ENCODE measurements around the gene LRRC41.

The LRRC41 gene

GRCh38 chr1:46268578-46268977 is 34.8 kb downstream of the LRRC41 start:
- no peak overlapping the region for H3K4me2 ChIP-seq (ENCODE audit: low read length)
- H4K8ac ChIP-seq (ENCODE audit: low read depth, low read length), result no peak overlapping the region
- H3K4me3 ChIP-seq (ENCODE audit: low read length), result no peak overlapping the region
- no peak overlapping the region for H3K18ac ChIP-seq (ENCODE audit: low read length)
- no peak overlapping the region for H4K5ac ChIP-seq (ENCODE audit: low read length)
- H3K36me3 ChIP-seq (ENCODE audit: control insufficient read depth, insufficient read depth, low read length), result peaks cover 23% of the 10 kb centered on the region
- H3K27ac ChIP-seq (ENCODE audit: low read depth, low read length), result no peak overlapping the region
- no peak overlapping the region for H2AK5ac ChIP-seq (ENCODE audit: low read length)
- no peaks in the 10 kb centered on the region for H3K27me3 ChIP-seq (ENCODE audit: insufficient read depth, low read length, poor library complexity)
- no peak for DNase-seq
- H2BK5ac ChIP-seq (ENCODE audit: low read length), result no peak overlapping the region
- no peak overlapping the region for H3K9ac ChIP-seq (ENCODE audit: low read length)
- H3K4me1 ChIP-seq (ENCODE audit: control insufficient read depth, low read depth, low read length), result no peaks in the 10 kb centered on the region
- WGBS (ENCODE audit: extremely low coverage, insufficient coverage, low lambda C conversion rate), result no CpG with 5 or more reads among the region's 1 CpG
- H3K4ac ChIP-seq (ENCODE audit: low read depth, low read length), result no peak overlapping the region
- H3K56ac ChIP-seq (ENCODE audit: low read length), result no peak overlapping the region
- no peaks in the 10 kb centered on the region for H3K79me2 ChIP-seq (ENCODE audit: control insufficient read depth, insufficient read depth, low read length)
- H2BK120ac ChIP-seq (ENCODE audit: low read depth, low read length), result no peak overlapping the region
- H3K79me1 ChIP-seq (ENCODE audit: low read length), result peaks cover 1% of the 10 kb centered on the region
- no peak overlapping the region for H3K23ac ChIP-seq (ENCODE audit: low read length)
- H2BK15ac ChIP-seq (replicated peaks; ENCODE audit: low read depth), result no peak overlapping the region

GRCh38 chr1:46263146-46263545 is 40.3 kb downstream of the LRRC41 start:
- Histone ChIP-seq H3K23ac (ENCODE audit: low read length) (no peak overlapping the region), H3K4ac (ENCODE audit: low read depth, low read length) (no peak overlapping the region), H3K79me1 (ENCODE audit: low read length) (peaks cover 3% of the 10 kb centered on the region), H3K18ac (ENCODE audit: low read length) (no peak overlapping the region), H2AK5ac (ENCODE audit: low read length) (no peak overlapping the region), H3K79me2 (ENCODE audit: control insufficient read depth, insufficient read depth, low read length) (no peaks in the 10 kb centered on the region), H3K27me3 (ENCODE audit: insufficient read depth, low read length, poor library complexity) (no peaks in the 10 kb centered on the region), H4K8ac (ENCODE audit: low read depth, low read length) (no peak overlapping the region), H3K36me3 (ENCODE audit: control insufficient read depth, insufficient read depth, low read length) (peaks cover 27% of the 10 kb centered on the region), H2BK120ac (ENCODE audit: low read depth, low read length) (no peak overlapping the region), H3K4me2 (ENCODE audit: low read length) (no peak overlapping the region), H3K4me1 (ENCODE audit: control insufficient read depth, low read depth, low read length) (no peaks in the 10 kb centered on the region), H4K5ac (ENCODE audit: low read length) (no peak overlapping the region), H3K4me3 (ENCODE audit: low read length) (no peak overlapping the region), H2BK5ac (ENCODE audit: low read length) (no peak overlapping the region), H2BK15ac (replicated peaks; ENCODE audit: low read depth) (no peak overlapping the region), H3K56ac (ENCODE audit: low read length) (no peak overlapping the region), H3K9ac (ENCODE audit: low read length) (no peak overlapping the region), H3K27ac (ENCODE audit: low read depth, low read length) (peak overlapping the region; percentile 77)
- DNase-seq, result peak; percentile 80
- WGBS (ENCODE audit: extremely low coverage, insufficient coverage, low lambda C conversion rate), result no CpG with 5 or more reads among the region's 2 CpGs

GRCh38 chr1:46262508-46262907 is 40.9 kb downstream of the LRRC41 start:
- Histone ChIP-seq H3K27ac (ENCODE audit: low read depth, low read length) (peak overlapping the region; percentile 77), H4K5ac (ENCODE audit: low read length) (no peak overlapping the region), H3K9ac (ENCODE audit: low read length) (no peak overlapping the region), H3K79me2 (ENCODE audit: control insufficient read depth, insufficient read depth, low read length) (no peaks in the 10 kb centered on the region), H4K8ac (ENCODE audit: low read depth, low read length) (no peak overlapping the region), H2BK120ac (ENCODE audit: low read depth, low read length) (no peak overlapping the region), H3K79me1 (ENCODE audit: low read length) (peaks cover 3% of the 10 kb centered on the region), H3K56ac (ENCODE audit: low read length) (no peak overlapping the region), H3K4me3 (ENCODE audit: low read length) (no peak overlapping the region), H2BK5ac (ENCODE audit: low read length) (no peak overlapping the region), H3K27me3 (ENCODE audit: insufficient read depth, low read length, poor library complexity) (no peaks in the 10 kb centered on the region), H2BK15ac (replicated peaks; ENCODE audit: low read depth) (no peak overlapping the region), H3K23ac (ENCODE audit: low read length) (no peak overlapping the region), H3K36me3 (ENCODE audit: control insufficient read depth, insufficient read depth, low read length) (peaks cover 25% of the 10 kb centered on the region), H3K4me1 (ENCODE audit: control insufficient read depth, low read depth, low read length) (no peaks in the 10 kb centered on the region), H3K4me2 (ENCODE audit: low read length) (no peak overlapping the region), H3K18ac (ENCODE audit: low read length) (no peak overlapping the region), H2AK5ac (ENCODE audit: low read length) (no peak overlapping the region), H3K4ac (ENCODE audit: low read depth, low read length) (no peak overlapping the region)
- no CpG with 5 or more reads among the region's 1 CpG for WGBS (ENCODE audit: extremely low coverage, insufficient coverage, low lambda C conversion rate)
- DNase-seq, result peak; percentile 62

- H2BK120ac ChIP-seq (ENCODE audit: low read depth, low read length), result no peak overlapping the region
- H3K79me2 ChIP-seq (ENCODE audit: control insufficient read depth, insufficient read depth, low read length), result peaks cover 2% of the 10 kb centered on the region
- DNase-seq, result no peak
- no CpG with 5 or more reads among the region's 2 CpGs for WGBS (ENCODE audit: extremely low coverage, insufficient coverage, low lambda C conversion rate)
- H2AK5ac ChIP-seq (ENCODE audit: low read length), result no peak overlapping the region
- no peak overlapping the region for H3K23ac ChIP-seq (ENCODE audit: low read length)
- H3K9ac ChIP-seq (ENCODE audit: low read length), result no peak overlapping the region
- H3K36me3 ChIP-seq (ENCODE audit: control insufficient read depth, insufficient read depth, low read length), result peaks cover 15% of the 10 kb centered on the region
- H3K56ac ChIP-seq (ENCODE audit: low read length), result no peak overlapping the region
- no peak overlapping the region for H4K8ac ChIP-seq (ENCODE audit: low read depth, low read length)
- no peak overlapping the region for H2BK15ac ChIP-seq (replicated peaks; ENCODE audit: low read depth)
- no peak overlapping the region for H3K18ac ChIP-seq (ENCODE audit: low read length)
- H3K79me1 ChIP-seq (ENCODE audit: low read length), result peaks cover 2% of the 10 kb centered on the region
- no peaks in the 10 kb centered on the region for H3K4me1 ChIP-seq (ENCODE audit: control insufficient read depth, low read depth, low read length)
- no peak overlapping the region for H3K4me2 ChIP-seq (ENCODE audit: low read length)
- H3K4me3 ChIP-seq (ENCODE audit: low read length), result no peak overlapping the region
- no peak overlapping the region for H3K27ac ChIP-seq (ENCODE audit: low read depth, low read length)
- no peak overlapping the region for H4K5ac ChIP-seq (ENCODE audit: low read length)
- H2BK5ac ChIP-seq (ENCODE audit: low read length), result no peak overlapping the region
- no peaks in the 10 kb centered on the region for H3K27me3 ChIP-seq (ENCODE audit: insufficient read depth, low read length, poor library complexity)
- no peak overlapping the region for H3K4ac ChIP-seq (ENCODE audit: low read depth, low read length)
Measured at GRCh38 chr1:46256523-46256922, 46.9 kb downstream of the LRRC41 start.

GRCh38 chr1:46254668-46255067 is 48.7 kb downstream of the LRRC41 start:
- Histone ChIP-seq H2BK15ac (replicated peaks; ENCODE audit: low read depth) (no peak overlapping the region), H4K5ac (ENCODE audit: low read length) (no peak overlapping the region), H4K8ac (ENCODE audit: low read depth, low read length) (no peak overlapping the region), H2BK5ac (ENCODE audit: low read length) (no peak overlapping the region), H3K23ac (ENCODE audit: low read length) (no peak overlapping the region), H3K9ac (ENCODE audit: low read length) (no peak overlapping the region), H3K56ac (ENCODE audit: low read length) (peak overlapping the region; percentile 56), H3K27ac (ENCODE audit: low read depth, low read length) (peak overlapping the region; percentile 29), H3K4ac (ENCODE audit: low read depth, low read length) (no peak overlapping the region), H2AK5ac (ENCODE audit: low read length) (no peak overlapping the region), H3K18ac (ENCODE audit: low read length) (no peak overlapping the region), H3K27me3 (ENCODE audit: insufficient read depth, low read length, poor library complexity) (no peaks in the 10 kb centered on the region), H3K79me2 (ENCODE audit: control insufficient read depth, insufficient read depth, low read length) (peaks cover 2% of the 10 kb centered on the region), H3K4me2 (ENCODE audit: low read length) (no peak overlapping the region), H3K4me1 (ENCODE audit: control insufficient read depth, low read depth, low read length) (no peaks in the 10 kb centered on the region), H3K36me3 (ENCODE audit: control insufficient read depth, insufficient read depth, low read length) (peaks cover 13% of the 10 kb centered on the region), H3K79me1 (ENCODE audit: low read length) (peaks cover 2% of the 10 kb centered on the region), H2BK120ac (ENCODE audit: low read depth, low read length) (no peak overlapping the region), H3K4me3 (ENCODE audit: low read length) (no peak overlapping the region)
- WGBS (ENCODE audit: extremely low coverage, insufficient coverage, low lambda C conversion rate), result no CpG with 5 or more reads among the region's 5 CpGs
- peak; percentile 60 for DNase-seq
